Glutamatergic neuron (in vitro differentiated cells): ENCODE results near the gene KCNC1. TPM values are rescaled to one million over a fixed set of nuclear protein-coding genes. Genes with fewer than 3 reads are reported as not detected.

Source experiments
- DNase-seq: peaks from one replicate; pipeline ENCODE4 v3.0.0; 2022
- H3K27ac Mint-ChIP-seq: one replicate; pipeline ENCODE4 v1.8.0; 2020; ENCODE audit warnings: mild to moderate bottlenecking, mixed read lengths, inconsistent platforms; ENCODE audit not compliant: unreplicated experiment
- H3K27me3 Mint-ChIP-seq: one replicate; pipeline ENCODE4 v1.8.0; 2020; ENCODE audit warnings: mild to moderate bottlenecking, moderate library complexity, mixed read lengths, inconsistent platforms; ENCODE audit not compliant: unreplicated experiment
- H3K36me3 Mint-ChIP-seq: one replicate; pipeline ENCODE4 v1.8.0; 2020; ENCODE audit warnings: mild to moderate bottlenecking, mixed read lengths, inconsistent platforms; ENCODE audit not compliant: unreplicated experiment
- H3K4me1 Mint-ChIP-seq: one replicate; pipeline ENCODE4 v1.8.0; 2020; ENCODE audit warnings: mild to moderate bottlenecking, low read depth, mixed read lengths, inconsistent platforms; ENCODE audit not compliant: unreplicated experiment
- H3K4me3 Mint-ChIP-seq: one replicate; pipeline ENCODE4 v1.8.0; 2020; ENCODE audit warnings: mild to moderate bottlenecking, mixed read lengths, inconsistent platforms; ENCODE audit not compliant: unreplicated experiment
- H3K9me3 Mint-ChIP-seq: one replicate; pipeline ENCODE4 v1.8.0; 2020; ENCODE audit warnings: mild to moderate bottlenecking, moderate library complexity, mixed read lengths, inconsistent platforms; ENCODE audit not compliant: unreplicated experiment
- total RNA-seq: library from RNA; stranded (reverse); fragmentation: NEBNext Ultra II Directional; extraction: Animal tissue kit (Norgen Biotek cat#: 25700); gene quantifications from one replicate; pipeline ENCODE4 v1.2.1, GENCODE V29; 2021; ENCODE audit not compliant: unreplicated experiment
- TF ChIP-seq, protein P1 (sequence below): fragments of 200-600 bp; sonication (generic); IDR thresholded peaks from one replicate; pipeline ENCODE4 v1.5.0; 2021; ENCODE audit not compliant: partially characterized antibody, unreplicated experiment

KCNC1 gene
- total RNA-seq, 1 donor from 2014 or later = 12.6 TPM

DNA sequence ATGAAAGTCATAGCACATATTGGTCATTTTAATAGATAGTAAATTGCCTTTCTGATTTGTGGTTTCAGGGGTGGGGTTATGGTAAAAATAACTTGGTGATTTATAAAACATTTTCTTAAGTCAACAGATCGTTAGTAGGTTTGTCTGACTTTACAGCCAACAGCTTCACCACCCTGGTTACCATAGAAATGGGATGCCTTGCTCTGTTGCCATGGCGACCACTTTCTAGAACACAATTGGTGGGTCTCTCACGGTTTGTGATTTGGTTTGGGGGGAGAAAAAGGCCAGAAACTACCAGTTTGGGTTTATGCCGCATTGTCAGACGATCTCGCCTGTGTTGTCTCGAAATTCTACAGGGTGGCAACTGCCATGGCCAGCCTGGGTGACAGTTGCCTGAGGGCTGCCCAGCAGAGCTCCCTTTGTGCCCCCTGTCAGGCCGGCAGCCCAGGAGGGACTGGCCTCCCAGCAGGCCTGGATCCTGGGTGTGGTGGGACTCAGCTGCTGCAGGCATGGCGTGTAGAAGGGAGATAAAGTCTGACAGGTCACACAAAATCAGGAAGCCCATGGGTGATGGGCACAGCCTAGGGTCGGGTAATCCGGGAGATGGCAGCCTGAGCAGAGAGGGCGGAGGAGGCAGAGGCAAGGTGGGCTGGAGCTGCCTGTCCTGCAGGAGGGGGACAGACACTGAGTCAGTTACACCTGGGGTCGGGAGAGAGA is 30.9 kb downstream of the KCNC1 start:
- TF ChIP-seq, protein P1, sequence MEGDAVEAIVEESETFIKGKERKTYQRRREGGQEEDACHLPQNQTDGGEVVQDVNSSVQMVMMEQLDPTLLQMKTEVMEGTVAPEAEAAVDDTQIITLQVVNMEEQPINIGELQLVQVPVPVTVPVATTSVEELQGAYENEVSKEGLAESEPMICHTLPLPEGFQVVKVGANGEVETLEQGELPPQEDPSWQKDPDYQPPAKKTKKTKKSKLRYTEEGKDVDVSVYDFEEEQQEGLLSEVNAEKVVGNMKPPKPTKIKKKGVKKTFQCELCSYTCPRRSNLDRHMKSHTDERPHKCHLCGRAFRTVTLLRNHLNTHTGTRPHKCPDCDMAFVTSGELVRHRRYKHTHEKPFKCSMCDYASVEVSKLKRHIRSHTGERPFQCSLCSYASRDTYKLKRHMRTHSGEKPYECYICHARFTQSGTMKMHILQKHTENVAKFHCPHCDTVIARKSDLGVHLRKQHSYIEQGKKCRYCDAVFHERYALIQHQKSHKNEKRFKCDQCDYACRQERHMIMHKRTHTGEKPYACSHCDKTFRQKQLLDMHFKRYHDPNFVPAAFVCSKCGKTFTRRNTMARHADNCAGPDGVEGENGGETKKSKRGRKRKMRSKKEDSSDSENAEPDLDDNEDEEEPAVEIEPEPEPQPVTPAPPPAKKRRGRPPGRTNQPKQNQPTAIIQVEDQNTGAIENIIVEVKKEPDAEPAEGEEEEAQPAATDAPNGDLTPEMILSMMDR = no peak
- peak; percentile 47 for DNase-seq
- Mint-ChIP-seq H3K4me1 (peaks cover 27% of the 10 kb centered on the region), H3K4me3 (peak overlapping the region; percentile 50), H3K9me3 (peaks cover 6% of the 10 kb centered on the region), H3K27ac (peak overlapping the region; percentile 24), H3K27me3 (peaks cover 11% of the 10 kb centered on the region), H3K36me3 (no peaks in the 10 kb centered on the region)

DNA sequence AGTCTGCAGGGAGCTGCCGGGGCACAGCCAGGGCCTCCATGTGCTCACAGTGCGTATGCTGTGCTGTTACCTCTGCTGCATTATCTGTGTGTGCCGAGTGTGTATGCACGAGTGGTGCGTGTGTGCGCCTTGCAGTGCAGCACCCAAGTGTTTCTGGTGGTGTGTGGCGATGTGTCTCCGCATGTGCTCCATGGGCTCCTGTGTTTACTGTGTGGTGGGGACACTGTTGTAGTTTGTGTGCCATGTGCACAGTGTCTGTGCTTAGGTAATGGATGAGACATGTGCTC is 31.4 kb downstream of the KCNC1 start:
- TF ChIP-seq, protein P1 = no peak
- Mint-ChIP-seq H3K4me1 (peaks cover 27% of the 10 kb centered on the region), H3K27ac (no peak overlapping the region), H3K9me3 (peaks cover 6% of the 10 kb centered on the region), H3K36me3 (no peaks in the 10 kb centered on the region), H3K27me3 (peaks cover 9% of the 10 kb centered on the region), H3K4me3 (no peak overlapping the region)
- DNase-seq = no peak

DNA sequence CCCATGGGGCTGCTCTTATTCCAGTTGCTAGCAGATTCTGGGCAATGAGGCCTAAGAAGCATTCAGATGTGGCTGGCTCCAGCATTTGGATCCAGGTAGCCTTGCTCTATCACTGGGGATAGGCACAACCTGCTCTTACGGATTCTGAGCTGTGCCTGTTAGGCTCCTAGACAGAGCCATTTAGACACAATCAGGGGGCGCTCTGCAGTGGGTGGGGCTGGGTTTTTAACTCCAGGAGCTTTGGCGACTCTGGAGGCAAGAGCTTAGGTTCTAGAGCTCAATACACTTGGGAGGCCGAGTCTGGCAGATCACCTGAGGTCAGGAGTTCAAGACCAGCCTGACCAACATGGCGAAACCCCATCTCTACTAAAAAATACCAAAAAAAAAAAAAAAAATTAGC is 32.0 kb downstream of the KCNC1 start:
- H3K27ac Mint-ChIP-seq = no peak overlapping the region
- peaks cover 6% of the 10 kb centered on the region for H3K9me3 Mint-ChIP-seq
- peaks cover 9% of the 10 kb centered on the region for H3K27me3 Mint-ChIP-seq
- peaks cover 27% of the 10 kb centered on the region for H3K4me1 Mint-ChIP-seq
- H3K36me3 Mint-ChIP-seq = no peaks in the 10 kb centered on the region
- H3K4me3 Mint-ChIP-seq = no peak overlapping the region
- TF ChIP-seq, protein P1 = no peak
- no peak for DNase-seq

DNA sequence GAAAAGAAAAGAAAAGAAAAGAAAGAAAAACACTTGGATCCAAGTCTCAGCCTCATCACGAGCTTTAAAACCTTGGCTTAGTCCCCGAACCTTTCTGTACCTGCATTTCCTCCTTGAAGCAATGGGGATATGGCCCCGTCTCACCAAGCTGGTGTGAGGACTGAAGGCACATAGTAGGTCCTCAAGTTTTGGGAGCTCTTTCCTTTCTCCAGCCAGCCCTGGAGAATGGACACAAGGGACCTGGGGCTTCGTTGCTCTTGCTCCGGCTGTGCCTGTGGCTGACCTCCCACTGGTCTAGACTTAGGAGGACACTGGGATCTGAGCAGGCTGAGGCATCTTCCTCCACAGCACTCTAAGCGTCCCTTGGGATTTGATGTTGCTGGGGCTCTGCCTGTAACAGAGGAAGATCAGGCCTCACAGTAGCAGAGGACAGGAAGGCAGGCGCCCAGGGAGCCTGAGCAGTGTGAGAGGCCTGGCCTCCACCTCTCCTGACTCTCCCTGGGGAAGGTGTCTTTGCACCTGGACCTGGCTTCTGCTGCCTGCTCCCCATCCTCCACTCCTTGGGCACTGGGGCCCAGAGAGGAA is 32.8 kb downstream of the KCNC1 start:
- Mint-ChIP-seq H3K27me3 (peaks cover 7% of the 10 kb centered on the region), H3K27ac (no peak overlapping the region), H3K4me1 (peaks cover 27% of the 10 kb centered on the region), H3K36me3 (no peaks in the 10 kb centered on the region), H3K9me3 (peaks cover 4% of the 10 kb centered on the region), H3K4me3 (no peak overlapping the region)
- peak; percentile 40 for DNase-seq
- TF ChIP-seq, protein P1 = no peak

DNA sequence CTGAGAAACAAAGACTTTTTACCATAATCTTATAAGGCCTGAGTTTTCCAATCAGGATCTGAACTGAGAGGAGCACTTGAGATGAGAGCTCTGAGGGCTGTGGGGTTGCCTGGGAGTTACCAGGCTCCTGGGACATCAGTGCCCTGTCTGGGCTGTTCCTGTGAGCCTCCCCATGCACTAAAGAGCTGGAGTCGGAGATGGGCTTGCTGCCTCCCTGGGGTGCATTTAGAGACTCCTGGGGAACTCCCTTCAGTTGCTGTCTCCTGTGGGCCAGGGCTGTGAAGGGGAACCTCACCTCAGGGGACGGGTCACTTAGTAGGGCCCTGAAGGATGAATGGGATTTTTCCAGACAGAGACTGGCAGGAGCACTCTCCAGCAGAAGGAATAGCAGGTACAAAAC is 33.3 kb downstream of the KCNC1 start:
- no peak overlapping the region for H3K27ac Mint-ChIP-seq
- H3K4me3 Mint-ChIP-seq = no peak overlapping the region
- DNase-seq = no peak
- TF ChIP-seq, protein P1 = no peak
- H3K4me1 Mint-ChIP-seq = peaks cover 27% of the 10 kb centered on the region
- peaks cover 4% of the 10 kb centered on the region for H3K9me3 Mint-ChIP-seq
- H3K27me3 Mint-ChIP-seq = peaks cover 7% of the 10 kb centered on the region
- no peaks in the 10 kb centered on the region for H3K36me3 Mint-ChIP-seq
